Dermis lymphatic vessel endothelial cell (primary cell): ENCODE measurements around the gene TRIM60. TPM values are rescaled to one million over a fixed set of nuclear protein-coding genes. Genes with fewer than 3 reads are reported as not detected.

Experiments
- total RNA-seq: library from RNA; depleted of rRNA; stranded (reverse); fragments of >200 nt; gene quantifications from 2 replicates; pipeline ENCODE4 v1.2.1, GENCODE V29; 2014

TRIM60 gene
- not detected in 2 replicates for total RNA-seq

GRCh38 chr4:165031436-165032211 is at the start of gene TRIM60:
TSS of gene TRIM60 (plus strand) at chr4:165031999. CDS start at chr4:165040073, 8,074 bp downstream.

GRCh38 chr4:165053645-165054044 is 21.8 kb downstream of the TRIM60 start, which contains the start of gene TRIM75:
TSS of gene TRIM75 (plus strand) at chr4:165053866. CDS start at chr4:165059148, 5,282 bp downstream.

Other genes starting within 250 kb of the TRIM60 start
- not detected in 2 replicates for gene APELA, start 154.8 kb upstream of the TRIM60 start, total RNA-seq
- not detected in 2 replicates for gene TRIM61, start 54.3 kb upstream of the TRIM60 start, total RNA-seq
- not detected in 2 replicates for gene TRIM75, start 21.9 kb downstream of the TRIM60 start, total RNA-seq
- gene TMEM192, start 80.9 kb downstream of the TRIM60 start, total RNA-seq, result 13.8 and 14.3 TPM in 2 replicates
- gene KLHL2, start 175.6 kb downstream of the TRIM60 start, total RNA-seq, result 25.9 and 34.6 TPM in 2 replicates